Ovary (tissue), 3 donors: ENCODE results near the gene EXOC6B.

Experiments
- CTCF ChIP-seq, 3 donors: fragments of 450-650 bp in 2 of 3; fragments of 200-600 bp in 1 of 3; IDR thresholded peaks; one replicate each; pipeline versions ENCODE4 v1.5.1 to v1.8.0; 2016 to 2022; ENCODE audit warnings: antibody characterized with exemption in 3 of 3, mild to moderate bottlenecking in 1 of 3
- EP300 ChIP-seq: sonication (generic); formaldehyde crosslinking; IDR thresholded peaks from one replicate; pipeline ENCODE4 v1.6.1; 2017; ENCODE audit warnings: antibody characterized with exemption
- donor health status: DM: no; HTN: no; CAD: no.

DNA sequence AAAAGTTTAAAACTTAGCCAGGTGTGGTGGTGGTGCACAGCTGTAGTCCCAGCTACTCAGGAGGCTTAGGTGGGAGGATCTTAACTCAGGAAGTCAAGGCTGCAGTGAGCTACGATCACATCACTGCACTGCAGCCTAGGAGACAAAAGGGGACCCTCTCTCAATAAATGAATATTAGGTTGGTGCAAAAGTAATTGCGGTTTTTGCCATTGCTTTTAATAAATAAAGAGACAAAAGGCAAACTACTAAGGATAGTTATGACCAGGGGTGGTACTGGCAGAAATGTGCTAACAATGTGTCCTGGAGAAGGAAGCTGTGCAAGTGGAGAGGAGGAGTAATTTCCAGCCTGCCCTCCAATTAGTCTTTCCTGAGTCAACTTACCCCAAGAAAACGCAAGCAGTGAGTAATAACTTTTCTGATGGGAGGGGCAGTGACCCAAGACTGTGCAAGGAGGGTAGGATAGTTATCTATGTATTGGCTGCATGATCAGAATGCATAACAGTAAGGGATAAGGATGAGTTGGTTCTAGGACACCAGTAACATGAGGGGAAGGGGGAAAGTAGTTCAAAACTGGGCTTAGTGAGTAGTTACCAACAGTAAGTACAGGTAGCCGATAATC is 1.5 kb downstream of the EXOC6B start:
- TF ChIP-seq CTCF (IDR thresholded peaks at IDR 0.05) (no peak), EP300 (no peak)
